Activated CD8-positive, alpha-beta T cell treated with anti-CD3 and anti-CD28 coated beads, Interleukin-2, amount 10 ng/mL, durations not matched to agents 7 days and 5 days (primary cell): ENCODE measurements around the gene SLX9. TPM values are rescaled to one million over a fixed set of nuclear protein-coding genes. Genes with fewer than 3 reads are reported as not detected.

Experiments used
- ATAC-seq: fragments of 150-1000 bp; cut with Tn5 transposase; one replicate; pipeline ENCODE4 v1.10.0; 2021; ENCODE audit warnings: moderate library complexity
- CTCF ChIA-PET: fragments of 350-600 bp; sonication (Branson Sonifier 250); formaldehyde crosslinking; loops from one replicate; lab custom pipeline; 2021; ENCODE audit warnings: antibody characterized with exemption; lab: Charles Lee
- POLR2A ChIA-PET: fragments of 350-600 bp; sonication (Branson Sonifier 250); formaldehyde crosslinking; loops from one replicate; lab custom pipeline; 2021; ENCODE audit warnings: antibody characterized with exemption; lab: Charles Lee
- DNase-seq: peaks from one replicate; pipeline ENCODE4 v3.0.0-alpha.2; 2020
- H3K27ac Mint-ChIP-seq: one replicate; pipeline ENCODE4 v1.8.0; 2021; ENCODE audit warnings: mild to moderate bottlenecking, mixed read lengths
- H3K27me3 Mint-ChIP-seq: one replicate; pipeline ENCODE4 v1.8.0; 2021; ENCODE audit warnings: low read depth, mixed read lengths
- H3K36me3 Mint-ChIP-seq: one replicate; pipeline ENCODE4 v1.8.0; 2021; ENCODE audit warnings: low read depth, mixed read lengths
- H3K4me1 Mint-ChIP-seq: one replicate; pipeline ENCODE4 v1.8.0; 2021; ENCODE audit warnings: low read depth, mixed read lengths
- H3K4me3 Mint-ChIP-seq: one replicate; pipeline ENCODE4 v1.8.0; 2021; ENCODE audit warnings: mild to moderate bottlenecking, mixed read lengths
- H3K9me3 Mint-ChIP-seq: one replicate; pipeline ENCODE4 v1.8.0; 2022; ENCODE audit warnings: mixed read lengths; ENCODE audit not compliant: insufficient read depth
- total RNA-seq, 2 experiments: library from RNA; stranded (reverse); gene quantifications; one replicate each; pipeline ENCODE4 v1.2.3, GENCODE V29; 2021

Gene SLX9
- total RNA-seq, 2 experiments from 2014 or later, result 56.6 to 60.4 TPM

DNA sequence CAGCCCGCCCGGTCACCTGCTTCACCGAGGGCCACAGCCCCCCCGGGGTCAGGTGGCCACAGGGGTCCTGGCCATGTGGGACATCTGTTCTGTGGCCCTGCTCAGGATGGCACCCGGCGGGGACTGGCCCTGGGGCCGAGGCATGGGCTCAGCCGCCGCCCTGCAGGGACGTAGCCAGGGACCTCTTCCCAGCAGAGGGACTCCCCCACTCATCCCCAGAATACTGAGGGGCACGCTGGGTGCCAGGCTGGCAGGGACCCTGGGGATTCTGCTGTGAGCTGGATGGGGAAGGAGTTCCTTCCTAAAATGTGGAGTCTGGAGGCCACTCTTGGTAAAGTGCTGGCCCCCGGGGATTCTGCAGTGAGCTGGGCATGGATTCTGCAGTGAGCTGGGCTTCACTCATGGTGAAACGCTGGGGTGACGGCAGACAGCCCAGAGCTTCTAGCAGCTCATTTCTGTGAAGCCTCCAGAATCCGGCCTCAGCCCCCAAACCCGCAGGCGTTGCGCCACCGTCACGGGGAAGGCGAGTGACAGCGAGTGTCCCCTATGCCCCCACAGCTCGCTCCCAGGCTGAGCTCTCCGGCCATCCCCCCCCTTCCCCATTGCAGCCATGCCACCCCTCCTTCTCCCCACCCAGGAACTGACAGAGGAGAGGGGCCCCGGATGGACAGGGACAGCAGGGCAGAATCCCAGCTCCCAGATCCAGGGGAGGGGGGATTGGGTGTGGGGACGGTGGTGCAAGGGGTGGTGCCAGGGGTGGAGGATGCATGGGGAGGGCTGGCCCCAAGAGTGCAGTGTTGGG is 20.5 kb upstream of the SLX9 start:
- Mint-ChIP-seq H3K4me3 (peak overlapping the region; percentile 91), H3K4me1 (peaks cover 75% of the 10 kb centered on the region), H3K27me3 (no peaks in the 10 kb centered on the region), H3K9me3 (no peaks in the 10 kb centered on the region), H3K27ac (peak overlapping the region; percentile 89), H3K36me3 (peaks cover 60% of the 10 kb centered on the region)
- ChIA-PET POLR2A (interaction anchor here (0.8 to 1.8 kb wide), 5 partner anchors 8 to 45 kb away, joined by 3 to 10 read pairs (median 5); partner anchors contain the start of gene PTTG1IP), CTCF (interaction anchor here (0.8 to 3.2 kb wide), 7 partner anchors 8 to 126 kb away, joined by 3 to 38 read pairs (median 4); no protein-coding TSS in a partner anchor)
- DNase-seq, result peak; percentile 50
- no peak for ATAC-seq

DNA sequence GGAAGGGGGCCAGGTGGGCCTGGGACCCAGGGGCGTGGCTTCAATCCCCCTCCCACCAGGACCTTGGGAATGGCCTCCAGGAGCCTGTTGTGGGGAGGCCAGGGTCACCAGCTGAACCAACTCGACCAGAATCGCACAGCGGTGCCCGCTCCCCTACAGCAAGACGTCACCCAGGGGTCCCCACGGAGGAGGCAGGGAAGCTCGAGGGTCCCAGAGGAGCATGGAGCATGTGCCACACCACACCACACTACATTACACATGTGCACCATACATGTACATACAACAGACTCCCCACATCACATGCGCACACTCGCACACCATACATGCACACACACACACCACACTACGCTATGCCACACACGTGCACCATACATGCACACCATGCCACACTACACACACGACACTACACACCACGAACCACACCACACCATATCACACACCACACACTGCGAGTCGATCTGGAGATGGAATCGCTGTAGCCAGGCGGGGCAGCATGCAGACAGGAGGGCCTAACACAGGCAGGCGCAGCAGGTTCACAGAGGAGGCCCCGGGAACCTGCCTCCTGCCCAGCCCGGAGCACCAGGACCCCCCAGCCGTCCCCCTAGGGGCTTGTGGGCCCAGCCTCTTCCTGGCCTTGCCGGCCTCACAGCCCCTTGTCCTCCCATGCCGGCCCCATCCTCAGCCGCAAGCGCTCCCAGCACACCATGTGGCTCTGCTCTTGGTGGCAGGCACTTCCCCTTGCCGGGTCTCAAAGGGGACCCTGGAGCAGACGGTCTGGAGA is 19.7 kb upstream of the SLX9 start:
- H3K4me3 Mint-ChIP-seq, result peak overlapping the region; percentile 91
- peak overlapping the region; percentile 89 for H3K27ac Mint-ChIP-seq
- no peaks in the 10 kb centered on the region for H3K27me3 Mint-ChIP-seq
- H3K9me3 Mint-ChIP-seq, result no peaks in the 10 kb centered on the region
- peak; percentile 46 for DNase-seq
- ChIA-PET POLR2A (interaction anchor here (1.1 to 1.8 kb wide), 5 partner anchors 7 to 46 kb away, joined by 5 to 10 read pairs (median 7); partner anchors contain the start of gene PTTG1IP), CTCF (interaction anchor here (0.9 to 3.2 kb wide), 3 partner anchors 11 to 119 kb away, joined by 3 to 38 read pairs (median 4); no protein-coding TSS in a partner anchor)
- peak; percentile 45 for ATAC-seq
- peaks cover 60% of the 10 kb centered on the region for H3K36me3 Mint-ChIP-seq
- peaks cover 76% of the 10 kb centered on the region for H3K4me1 Mint-ChIP-seq

DNA sequence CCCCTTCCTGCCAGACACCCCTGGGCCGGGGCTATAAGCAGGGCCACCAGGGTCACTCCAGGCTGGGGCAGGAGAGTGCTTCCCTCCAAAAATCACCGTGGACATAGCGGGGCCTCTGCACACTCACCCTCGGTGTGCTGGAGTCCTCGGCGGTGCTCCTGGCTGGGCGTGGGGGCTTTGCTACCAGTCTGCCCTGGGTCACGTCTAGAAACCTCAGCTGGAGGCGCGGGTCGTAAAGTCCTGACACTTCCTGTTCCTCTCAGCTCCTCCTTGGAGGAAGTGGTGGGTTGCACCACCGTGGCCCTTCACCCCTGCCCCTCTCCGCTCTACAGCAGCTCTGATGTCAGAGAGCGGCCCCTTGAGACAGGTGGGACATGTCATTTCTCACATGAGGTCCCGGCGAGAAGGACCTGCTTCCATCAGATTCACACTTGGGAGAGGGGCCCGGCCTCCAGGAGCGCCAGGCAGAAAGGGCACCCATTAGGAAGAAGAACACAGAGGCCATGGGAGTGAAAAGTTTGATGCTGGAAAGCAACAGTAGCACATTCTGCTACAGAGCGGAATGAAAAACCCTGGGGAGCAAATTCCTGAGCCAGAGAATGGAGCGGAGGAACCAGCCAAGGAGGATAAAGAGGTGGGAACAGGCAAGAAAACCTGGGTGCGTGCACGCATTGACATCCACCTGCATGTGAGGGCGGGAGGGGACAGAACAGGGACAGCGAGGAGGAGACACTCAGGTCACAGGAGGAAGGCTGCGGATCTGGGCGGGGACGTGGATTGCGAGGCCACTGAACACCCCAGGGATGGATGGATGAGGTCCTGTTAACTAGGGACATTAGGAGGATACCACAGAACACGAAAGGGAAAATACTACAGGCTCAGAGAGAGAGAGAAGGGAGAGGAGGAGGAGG is 18.9 kb upstream of the SLX9 start, which contains the start of gene ITGB2:
Gene ITGB2, minus strand, starts transcription at position 206 of the 911 bp plus-strand sequence. CDS start 10,117 bp downstream, outside the sequence.
- Mint-ChIP-seq H3K36me3 (peaks cover 54% of the 10 kb centered on the region), H3K27ac (peak within 1 kb of the TSS; percentile 89), H3K4me3 (peak within 1 kb of the TSS; percentile 91), H3K27me3 (no peaks in the 10 kb centered on the region), H3K9me3 (no peaks in the 10 kb centered on the region), H3K4me1 (peaks cover 72% of the 10 kb centered on the region)
- ChIA-PET POLR2A (interaction anchor here (1.1 to 1.8 kb wide), 4 partner anchors 9 to 47 kb away, joined by 3 to 7 read pairs (median 6); partner anchors contain the start of gene PTTG1IP), CTCF (interaction anchor here (1.5 to 3.2 kb wide), 2 partner anchors 10 to 120 kb away, joined by 4 to 38 read pairs; no protein-coding TSS in a partner anchor)
- ATAC-seq (peak; percentile 77), DNase-seq (peak; percentile 85)

DNA sequence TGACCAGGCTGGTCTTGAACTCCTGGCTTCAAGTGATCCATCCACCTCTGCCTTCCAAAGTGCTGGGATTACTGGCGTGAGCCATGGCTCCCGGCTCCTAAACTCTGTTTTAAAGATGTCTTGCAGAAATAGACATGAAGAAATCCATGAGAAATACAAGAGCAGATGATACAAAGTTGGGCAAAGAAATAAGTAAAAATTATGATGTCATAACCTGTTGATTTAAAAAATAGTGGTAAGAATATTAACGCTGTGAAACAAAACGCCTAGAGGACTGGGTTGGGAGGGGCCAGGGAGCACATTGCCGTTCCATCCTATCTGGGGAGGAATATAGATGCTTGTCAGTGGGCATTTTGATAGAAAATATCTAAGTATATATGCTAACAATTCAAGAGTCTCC is 17.9 kb upstream of the SLX9 start:
- DNase-seq (no peak), ATAC-seq (no peak)
- Mint-ChIP-seq H3K36me3 (peaks cover 48% of the 10 kb centered on the region), H3K9me3 (no peaks in the 10 kb centered on the region), H3K27ac (peak overlapping the region; percentile 17), H3K4me3 (peak overlapping the region; percentile 70), H3K27me3 (no peaks in the 10 kb centered on the region), H3K4me1 (peaks cover 74% of the 10 kb centered on the region)
- CTCF ChIA-PET, result no interaction called here
- POLR2A ChIA-PET, result interaction anchor here (1.2 to 1.5 kb wide), 2 partner anchors 9 to 10 kb away, joined by 3 to 7 read pairs; no protein-coding TSS in a partner anchor

DNA sequence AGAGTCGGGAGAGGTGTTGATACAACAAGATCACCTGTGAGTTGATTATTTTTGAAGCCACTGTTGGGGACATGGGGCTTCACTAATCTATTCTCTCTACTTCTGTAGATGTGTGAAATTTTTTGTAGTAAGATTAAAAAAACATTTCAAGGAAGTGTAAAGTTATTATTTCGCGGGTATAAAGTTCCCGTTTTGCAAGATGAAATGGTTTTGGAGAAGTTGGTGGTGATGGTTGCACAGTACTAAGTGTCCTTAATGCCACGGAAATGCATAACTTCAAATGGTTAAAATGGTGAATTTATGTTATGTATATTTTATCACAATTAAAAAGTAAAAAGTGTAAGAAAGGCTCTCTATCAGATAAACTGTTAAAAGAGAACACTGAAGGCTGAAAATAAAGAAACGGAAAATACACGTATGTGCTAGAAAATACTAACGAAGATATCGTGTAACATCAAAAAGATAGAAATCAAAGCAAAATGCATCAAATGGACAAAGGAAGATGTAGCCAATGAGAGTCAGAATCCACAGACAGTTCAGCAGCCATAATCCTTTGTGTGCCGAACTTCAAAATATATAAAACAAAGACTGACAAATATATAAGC is 16.2 kb upstream of the SLX9 start:
- ChIA-PET POLR2A (no interaction called here), CTCF (no interaction called here)
- ATAC-seq (no peak), DNase-seq (no peak)
- Mint-ChIP-seq H3K36me3 (peaks cover 34% of the 10 kb centered on the region), H3K27me3 (no peaks in the 10 kb centered on the region), H3K4me1 (peaks cover 75% of the 10 kb centered on the region), H3K4me3 (peak overlapping the region; percentile 5), H3K9me3 (no peaks in the 10 kb centered on the region), H3K27ac (peak overlapping the region; percentile 13)

DNA sequence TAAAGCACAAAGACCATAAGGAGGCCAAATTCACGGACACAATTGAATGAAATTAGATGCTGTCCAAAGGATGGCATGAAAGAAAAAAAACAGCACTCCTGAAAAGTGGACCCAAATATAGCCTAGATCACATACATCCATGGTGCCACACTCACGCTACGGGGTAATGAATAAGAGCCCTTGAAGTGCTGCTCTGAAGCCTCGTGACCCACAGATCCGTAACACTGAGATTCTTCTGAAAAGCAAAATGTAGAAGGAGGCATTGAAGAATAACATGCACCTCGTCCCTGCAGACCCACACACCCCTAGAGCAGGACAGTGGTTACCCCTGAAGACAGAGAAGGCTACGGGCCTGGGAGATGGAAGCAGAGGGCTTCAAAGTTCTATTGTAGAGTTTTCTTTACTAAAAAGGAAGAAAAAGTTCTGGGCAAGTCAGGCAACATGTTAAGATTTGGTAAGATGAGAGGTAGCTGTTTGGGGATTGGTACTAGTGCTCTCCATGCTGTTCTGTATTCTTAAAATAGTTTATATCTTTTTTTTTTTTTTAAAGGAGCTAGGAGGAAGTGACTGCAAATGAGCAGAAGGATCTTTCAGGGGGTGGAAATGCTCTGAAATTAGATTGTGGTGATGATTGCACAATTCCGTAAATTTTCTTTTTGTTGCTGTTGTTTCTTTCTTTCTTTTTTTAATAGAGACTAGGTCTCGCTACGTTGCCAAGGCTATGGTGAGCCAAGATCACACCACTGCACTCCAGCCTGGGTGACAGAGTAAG is 15.0 kb upstream of the SLX9 start:
- Mint-ChIP-seq H3K9me3 (no peaks in the 10 kb centered on the region), H3K4me3 (peak overlapping the region; percentile 30), H3K4me1 (peaks cover 83% of the 10 kb centered on the region), H3K27me3 (no peaks in the 10 kb centered on the region), H3K36me3 (peaks cover 30% of the 10 kb centered on the region), H3K27ac (peak overlapping the region; percentile 80)
- no peak for ATAC-seq
- ChIA-PET POLR2A (interaction anchor here (5.8 kb wide), 1 partner anchor 12 kb away, joined by 57 read pairs; no protein-coding TSS in a partner anchor), CTCF (interaction anchor here (0.9 to 4.3 kb wide), 2 partner anchors 10 to 31 kb away, joined by 3 to 19 read pairs; no protein-coding TSS in a partner anchor)
- DNase-seq, result no peak

DNA sequence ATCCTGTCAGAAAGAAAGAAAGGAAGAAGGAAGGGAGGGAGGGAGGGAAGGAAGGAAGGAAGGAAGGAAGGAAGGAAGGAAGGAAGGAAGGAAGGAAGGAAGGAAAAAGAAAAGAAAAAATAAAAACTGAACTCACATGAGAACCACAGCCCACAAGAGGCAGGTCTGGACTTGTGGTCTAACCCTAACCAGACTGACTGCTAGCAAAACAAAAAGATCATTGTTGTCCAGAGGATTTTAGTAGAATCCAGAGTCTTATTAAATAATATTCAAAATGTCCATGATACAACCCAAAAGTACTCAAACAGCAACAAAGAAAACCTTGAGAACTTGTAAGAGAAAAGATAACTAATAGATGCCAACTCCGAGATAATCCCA is 14.5 kb upstream of the SLX9 start:
- ChIA-PET POLR2A (interaction anchor here (5.8 kb wide), 1 partner anchor 12 kb away, joined by 57 read pairs; no protein-coding TSS in a partner anchor), CTCF (interaction anchor here (0.9 to 4.3 kb wide), 2 partner anchors 11 to 31 kb away, joined by 3 to 19 read pairs; no protein-coding TSS in a partner anchor)
- H3K4me3 Mint-ChIP-seq, result peak overlapping the region; percentile 30
- H3K27me3 Mint-ChIP-seq, result no peaks in the 10 kb centered on the region
- H3K9me3 Mint-ChIP-seq, result no peaks in the 10 kb centered on the region
- DNase-seq (peak; percentile 62), ATAC-seq (no peak)
- peak overlapping the region; percentile 80 for H3K27ac Mint-ChIP-seq
- H3K36me3 Mint-ChIP-seq, result peaks cover 26% of the 10 kb centered on the region
- peaks cover 89% of the 10 kb centered on the region for H3K4me1 Mint-ChIP-seq

DNA sequence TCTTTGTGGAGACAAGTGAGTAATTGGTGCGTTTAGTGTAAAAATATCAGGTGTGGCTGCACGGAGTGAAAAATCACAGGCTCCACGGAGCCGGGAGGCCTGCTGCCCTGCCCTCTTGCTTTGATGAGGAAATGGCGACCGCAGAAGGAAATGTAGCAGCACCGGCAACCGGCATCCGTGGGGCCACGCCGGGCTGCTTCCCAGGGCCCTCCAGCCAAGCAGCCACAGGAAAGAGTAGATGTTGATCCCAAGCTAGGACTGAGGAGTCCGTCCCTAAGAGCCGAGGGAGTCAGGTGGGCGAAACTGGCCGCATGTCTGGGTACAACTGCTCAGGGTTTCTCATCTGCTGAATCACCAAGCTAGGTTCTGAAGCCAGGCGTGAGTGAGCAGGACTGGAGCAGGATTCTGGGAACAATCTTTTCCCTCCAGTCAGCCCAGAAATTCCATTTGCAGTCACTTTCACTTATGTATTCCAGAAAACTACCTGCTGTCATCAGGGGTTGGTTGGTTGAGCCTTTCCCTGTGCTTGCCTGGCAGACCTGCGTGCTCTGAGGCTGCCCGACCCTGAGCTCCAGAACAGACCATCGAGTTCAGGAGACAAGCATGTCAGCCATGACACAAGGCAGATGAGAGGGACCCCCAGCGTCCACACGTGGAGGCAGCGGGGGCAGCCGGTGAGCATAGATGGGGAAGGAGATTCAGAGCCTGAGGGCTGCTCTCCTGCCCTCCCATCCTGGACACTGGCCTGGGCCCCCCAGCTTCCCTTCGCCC is 13.3 kb upstream of the SLX9 start:
- ChIA-PET POLR2A (interaction anchor here (0.8 to 5.8 kb wide), 8 partner anchors 8 to 125 kb away, joined by 3 to 57 read pairs (median 9); partner anchors contain the start of genes PTTG1IP, SLX9 and UBE2G2), CTCF (interaction anchor here (0.8 to 4.3 kb wide), 11 partner anchors 8 to 226 kb away, joined by 3 to 34 read pairs (median 7); partner anchors contain the start of gene UBE2G2)
- ATAC-seq (peak; percentile 37), DNase-seq (peak; percentile 72)
- Mint-ChIP-seq H3K4me1 (peaks cover 92% of the 10 kb centered on the region), H3K9me3 (no peaks in the 10 kb centered on the region), H3K4me3 (peak overlapping the region; percentile 84), H3K27ac (peak overlapping the region; percentile 94), H3K27me3 (no peaks in the 10 kb centered on the region), H3K36me3 (peaks cover 21% of the 10 kb centered on the region)

DNA sequence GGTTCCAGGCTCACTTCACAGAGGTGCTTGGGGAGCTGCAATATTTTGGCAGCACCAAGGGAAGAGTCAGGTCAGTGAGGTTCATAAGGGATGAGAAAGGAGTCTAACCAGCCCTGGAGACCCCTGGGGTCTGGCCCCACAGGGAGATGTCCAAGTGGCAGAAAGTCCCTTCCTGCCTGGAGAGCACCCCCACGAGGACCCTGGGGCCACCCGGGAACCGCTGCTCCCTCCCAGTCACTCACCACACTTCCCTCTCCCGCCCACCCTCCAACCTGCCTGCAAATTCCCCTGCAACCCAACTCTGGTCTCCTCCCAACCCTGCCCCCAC is 12.6 kb upstream of the SLX9 start:
- Mint-ChIP-seq H3K36me3 (peaks cover 18% of the 10 kb centered on the region), H3K4me3 (peak overlapping the region; percentile 84), H3K4me1 (peaks cover 88% of the 10 kb centered on the region), H3K9me3 (no peaks in the 10 kb centered on the region), H3K27ac (peak overlapping the region; percentile 94), H3K27me3 (no peaks in the 10 kb centered on the region)
- ChIA-PET CTCF (interaction anchor here (0.6 to 4.3 kb wide), 15 partner anchors 8 to 574 kb away, joined by 3 to 34 read pairs (median 5); partner anchors contain the start of genes TRPM2 and UBE2G2), POLR2A (interaction anchor here (1.0 to 5.8 kb wide), 7 partner anchors 8 to 126 kb away, joined by 3 to 57 read pairs (median 9); partner anchors contain the start of genes SLX9 and UBE2G2)
- DNase-seq (no peak), ATAC-seq (peak; percentile 1)
